T-helper 17 cell (primary cell): ENCODE results near the gene GALNT1. TPM values are rescaled to one million over a fixed set of nuclear protein-coding genes. Genes with fewer than 3 reads are reported as not detected.

Experiments
- ATAC-seq: fragments of 150-1000 bp; cut with Tn5 transposase; 2 replicates; pipeline ENCODE4 v1.10.0; 2021; ENCODE audit warnings: mild to moderate bottlenecking, moderate library complexity
- DNase-seq, 3 donors: peaks; one replicate each; pipeline versions ENCODE4 v3.0.0 to v3.0.0-alpha.2; 2020 to 2021
- H3K9me3 ChIP-seq: one replicate; pipeline ENCODE4 v1.7.0; 2013; ENCODE audit warnings: low read length, mild to moderate bottlenecking; ENCODE audit not compliant: control insufficient read depth, poor library complexity, severe bottlenecking
- H3K27ac Mint-ChIP-seq: one replicate; pipeline ENCODE4 v1.8.0; 2022; ENCODE audit warnings: mild to moderate bottlenecking, moderate library complexity, mixed read lengths
- H3K27me3 Mint-ChIP-seq: one replicate; pipeline ENCODE4 v1.8.0; 2022; ENCODE audit warnings: mixed read lengths
- H3K36me3 Mint-ChIP-seq: one replicate; pipeline ENCODE4 v1.8.0; 2022; ENCODE audit warnings: low read depth, mixed read lengths
- H3K4me1 Mint-ChIP-seq: one replicate; pipeline ENCODE4 v1.8.0; 2022; ENCODE audit warnings: mild to moderate bottlenecking, mixed read lengths
- H3K4me3 Mint-ChIP-seq: one replicate; pipeline ENCODE4 v1.8.0; 2022; ENCODE audit warnings: mild to moderate bottlenecking, moderate library complexity, mixed read lengths
- total RNA-seq, 4 donors: library from RNA in 2 of 4; stranded (reverse) in 2 of 4; gene quantifications; one replicate each; pipeline ENCODE4 v1.2.3 and lab custom pipeline; 2022 to 2026

The GALNT1 gene
- total RNA-seq, 2 donors from 2014 or later: 23.7 to 28.3 TPM

- Mint-ChIP-seq H3K36me3 (peaks cover 4% of the 10 kb centered on the region), H3K27me3 (peaks cover 8% of the 10 kb centered on the region), H3K4me3 (no peak overlapping the region), H3K27ac (no peak overlapping the region), H3K4me1 (no peaks in the 10 kb centered on the region)
- no peaks in the 10 kb centered on the region for H3K9me3 ChIP-seq
- DNase-seq (no peak), ATAC-seq (no peak)
Observed at GRCh38 chr18:35730691-35731370, 149.3 kb downstream of the GALNT1 start.

- Mint-ChIP-seq H3K4me3 (no peak overlapping the region), H3K36me3 (peaks cover 4% of the 10 kb centered on the region), H3K4me1 (no peaks in the 10 kb centered on the region), H3K27ac (no peak overlapping the region), H3K27me3 (peaks cover 8% of the 10 kb centered on the region)
- no peak for ATAC-seq
- DNase-seq: no peak
- H3K9me3 ChIP-seq: no peaks in the 10 kb centered on the region
Observed at GRCh38 chr18:35731701-35732100, 150.2 kb downstream of the GALNT1 start.

- peaks cover 8% of the 10 kb centered on the region for H3K27me3 Mint-ChIP-seq
- no peak for DNase-seq
- H3K36me3 Mint-ChIP-seq: peaks cover 4% of the 10 kb centered on the region
Observed at GRCh38 chr18:35732162-35732561, 150.6 kb downstream of the GALNT1 start.

GRCh38 chr18:35732636-35733035 is 151.1 kb downstream of the GALNT1 start:
- Mint-ChIP-seq H3K4me1 (no peaks in the 10 kb centered on the region), H3K36me3 (peaks cover 4% of the 10 kb centered on the region), H3K27me3 (peaks cover 8% of the 10 kb centered on the region), H3K4me3 (no peak overlapping the region), H3K27ac (no peak overlapping the region)
- DNase-seq (no peak), ATAC-seq (no peak)
- no peaks in the 10 kb centered on the region for H3K9me3 ChIP-seq

More at GRCh38 chr18:35732162-35732561, 150.6 kb downstream of the GALNT1 start:
- H3K4me1 Mint-ChIP-seq: no peaks in the 10 kb centered on the region
- H3K4me3 Mint-ChIP-seq: no peak overlapping the region
- H3K9me3 ChIP-seq: no peaks in the 10 kb centered on the region
- no peak for ATAC-seq
- no peak overlapping the region for H3K27ac Mint-ChIP-seq

- no peak overlapping the region for H3K4me3 Mint-ChIP-seq
- H3K9me3 ChIP-seq: no peaks in the 10 kb centered on the region
- DNase-seq (no peak), ATAC-seq (no peak)
- H3K27ac Mint-ChIP-seq: no peak overlapping the region
- H3K27me3 Mint-ChIP-seq: peaks cover 8% of the 10 kb centered on the region
- H3K4me1 Mint-ChIP-seq: no peaks in the 10 kb centered on the region
- peaks cover 2% of the 10 kb centered on the region for H3K36me3 Mint-ChIP-seq
Observed at GRCh38 chr18:35733408-35733807, 151.9 kb downstream of the GALNT1 start.

GRCh38 chr18:35736696-35737095 is 155.2 kb downstream of the GALNT1 start:
- Mint-ChIP-seq H3K4me1 (no peaks in the 10 kb centered on the region), H3K27me3 (peaks cover 8% of the 10 kb centered on the region), H3K36me3 (no peaks in the 10 kb centered on the region), H3K4me3 (no peak overlapping the region), H3K27ac (no peak overlapping the region)
- no peak for ATAC-seq
- DNase-seq: no peak
- H3K9me3 ChIP-seq: no peaks in the 10 kb centered on the region

GRCh38 chr18:35739778-35740177 is 158.2 kb downstream of the GALNT1 start:
- H3K9me3 ChIP-seq: no peaks in the 10 kb centered on the region
- H3K4me1 Mint-ChIP-seq: no peaks in the 10 kb centered on the region
- no peak overlapping the region for H3K4me3 Mint-ChIP-seq
- DNase-seq (no peak), ATAC-seq (no peak)
- H3K27me3 Mint-ChIP-seq: peaks cover 11% of the 10 kb centered on the region
- no peaks in the 10 kb centered on the region for H3K36me3 Mint-ChIP-seq
- no peak overlapping the region for H3K27ac Mint-ChIP-seq

GRCh38 chr18:35740656-35741055 is 159.1 kb downstream of the GALNT1 start:
- DNase-seq (no peak), ATAC-seq (no peak)
- no peaks in the 10 kb centered on the region for H3K36me3 Mint-ChIP-seq
- H3K4me1 Mint-ChIP-seq: no peaks in the 10 kb centered on the region
- peaks cover 11% of the 10 kb centered on the region for H3K27me3 Mint-ChIP-seq
- H3K4me3 Mint-ChIP-seq: no peak overlapping the region
- no peaks in the 10 kb centered on the region for H3K9me3 ChIP-seq
- no peak overlapping the region for H3K27ac Mint-ChIP-seq

GRCh38 chr18:35743916-35744315 is 162.4 kb downstream of the GALNT1 start:
- H3K4me3 Mint-ChIP-seq: no peak overlapping the region
- no peak overlapping the region for H3K27ac Mint-ChIP-seq
- no peaks in the 10 kb centered on the region for H3K9me3 ChIP-seq
- ATAC-seq: no peak
- peaks cover 31% of the 10 kb centered on the region for H3K27me3 Mint-ChIP-seq
- H3K36me3 Mint-ChIP-seq: no peaks in the 10 kb centered on the region
- no peaks in the 10 kb centered on the region for H3K4me1 Mint-ChIP-seq
- no peak for DNase-seq

GRCh38 chr18:35745814-35746213 is 164.3 kb downstream of the GALNT1 start:
- H3K36me3 Mint-ChIP-seq: no peaks in the 10 kb centered on the region
- no peak for DNase-seq
- H3K9me3 ChIP-seq: no peaks in the 10 kb centered on the region
- H3K27me3 Mint-ChIP-seq: peaks cover 46% of the 10 kb centered on the region
- no peaks in the 10 kb centered on the region for H3K4me1 Mint-ChIP-seq
- H3K4me3 Mint-ChIP-seq: no peak overlapping the region
- no peak for ATAC-seq
- no peak overlapping the region for H3K27ac Mint-ChIP-seq

GRCh38 chr18:35746826-35747339 is 165.3 kb downstream of the GALNT1 start:
- no peaks in the 10 kb centered on the region for H3K36me3 Mint-ChIP-seq
- ATAC-seq (no peak), DNase-seq (no peak)
- no peak overlapping the region for H3K4me3 Mint-ChIP-seq
- no peaks in the 10 kb centered on the region for H3K4me1 Mint-ChIP-seq
- H3K27me3 Mint-ChIP-seq: peaks cover 47% of the 10 kb centered on the region
- no peaks in the 10 kb centered on the region for H3K9me3 ChIP-seq
- no peak overlapping the region for H3K27ac Mint-ChIP-seq

GRCh38 chr18:35747894-35748472 is 166.4 kb downstream of the GALNT1 start:
- no peaks in the 10 kb centered on the region for H3K9me3 ChIP-seq
- no peak for ATAC-seq
- Mint-ChIP-seq H3K27me3 (peaks cover 41% of the 10 kb centered on the region), H3K4me1 (no peaks in the 10 kb centered on the region), H3K4me3 (no peak overlapping the region), H3K27ac (no peak overlapping the region), H3K36me3 (no peaks in the 10 kb centered on the region)
- DNase-seq: no peak

GRCh38 chr18:35749701-35750100 is 168.2 kb downstream of the GALNT1 start:
- no peaks in the 10 kb centered on the region for H3K9me3 ChIP-seq
- no peak overlapping the region for H3K4me3 Mint-ChIP-seq
- no peaks in the 10 kb centered on the region for H3K4me1 Mint-ChIP-seq
- H3K27me3 Mint-ChIP-seq: peaks cover 43% of the 10 kb centered on the region
- DNase-seq: no peak
- H3K36me3 Mint-ChIP-seq: no peaks in the 10 kb centered on the region
- no peak for ATAC-seq
- H3K27ac Mint-ChIP-seq: no peak overlapping the region

GRCh38 chr18:35750929-35751328 is 169.4 kb downstream of the GALNT1 start:
- H3K4me1 Mint-ChIP-seq: no peaks in the 10 kb centered on the region
- no peaks in the 10 kb centered on the region for H3K9me3 ChIP-seq
- H3K27me3 Mint-ChIP-seq: peaks cover 54% of the 10 kb centered on the region
- ATAC-seq: no peak
- no peak for DNase-seq
- no peak overlapping the region for H3K4me3 Mint-ChIP-seq
- no peak overlapping the region for H3K27ac Mint-ChIP-seq
- H3K36me3 Mint-ChIP-seq: no peaks in the 10 kb centered on the region
